Hematopoietic multipotent progenitor cell treated with erythropoietin and hydrocortisone succinate and interleukin-3 and kit ligand, for 4 days (in vitro differentiated cells): ENCODE data around the gene HSD17B2.

Experiments used
- DNase-seq: peaks from one replicate; pipeline ENCODE4 v3.0.0-alpha.2; 2015

Gene HSD17B2

DNA sequence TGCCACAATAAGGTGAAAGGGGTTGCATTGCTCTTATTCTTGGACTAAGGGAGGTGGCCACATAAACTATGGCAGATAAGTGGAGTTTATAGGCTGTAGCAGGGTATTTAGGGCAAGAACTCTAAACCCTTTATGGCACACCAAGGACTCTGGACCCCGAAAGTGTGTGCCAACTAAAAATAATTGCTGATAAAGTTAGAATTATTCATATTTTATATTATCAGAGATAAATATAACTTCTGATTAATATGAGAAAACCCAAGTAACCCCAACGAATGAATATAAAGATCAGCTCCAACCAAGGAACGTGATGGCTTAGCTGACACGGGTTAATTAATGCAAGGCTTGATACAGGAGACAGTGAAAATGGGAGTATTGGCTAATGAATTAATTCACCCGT, 15.0 kb upstream of the HSD17B2 start:
- no peak for DNase-seq

DNA sequence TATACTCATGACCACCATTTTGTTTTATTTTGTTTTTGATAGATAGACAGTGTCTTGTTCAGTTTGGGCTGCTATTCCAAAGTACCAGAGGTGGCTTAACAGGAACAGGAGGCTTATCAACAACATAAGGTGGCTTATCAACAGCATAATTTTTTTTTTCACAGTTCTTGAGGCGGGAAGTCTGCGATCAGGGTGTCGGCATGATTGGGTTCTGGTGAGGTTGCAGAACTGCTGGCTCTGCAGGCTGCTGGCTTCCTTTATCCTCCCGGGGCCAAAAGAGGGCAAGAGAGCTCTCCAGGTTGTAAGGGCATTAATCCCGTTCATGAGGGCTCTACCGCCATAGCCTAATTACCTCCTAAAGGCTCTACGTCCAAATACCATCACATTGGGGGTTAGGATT, 11.8 kb upstream of the HSD17B2 start:
- no peak for DNase-seq

DNA sequence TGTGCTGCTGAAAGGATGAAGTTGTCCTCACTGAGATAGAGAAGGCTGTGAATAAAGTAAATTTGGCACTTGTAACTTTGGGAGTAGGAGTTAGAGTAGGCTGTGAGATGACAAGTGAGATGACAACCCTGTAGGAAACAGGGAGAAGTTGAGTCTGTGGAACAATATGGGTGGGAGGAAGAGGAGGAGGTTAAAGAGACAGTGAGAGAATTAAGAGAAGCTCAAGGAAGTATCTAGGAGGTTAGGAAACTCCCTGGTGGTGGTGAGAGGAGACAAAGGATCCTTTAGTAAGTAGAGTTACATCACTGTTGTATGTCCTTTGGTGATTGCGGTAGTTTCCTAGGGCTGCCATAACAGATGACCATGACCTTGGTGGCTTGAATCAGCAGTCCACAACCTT, 10.7 kb upstream of the HSD17B2 start:
- DNase-seq = no peak

DNA sequence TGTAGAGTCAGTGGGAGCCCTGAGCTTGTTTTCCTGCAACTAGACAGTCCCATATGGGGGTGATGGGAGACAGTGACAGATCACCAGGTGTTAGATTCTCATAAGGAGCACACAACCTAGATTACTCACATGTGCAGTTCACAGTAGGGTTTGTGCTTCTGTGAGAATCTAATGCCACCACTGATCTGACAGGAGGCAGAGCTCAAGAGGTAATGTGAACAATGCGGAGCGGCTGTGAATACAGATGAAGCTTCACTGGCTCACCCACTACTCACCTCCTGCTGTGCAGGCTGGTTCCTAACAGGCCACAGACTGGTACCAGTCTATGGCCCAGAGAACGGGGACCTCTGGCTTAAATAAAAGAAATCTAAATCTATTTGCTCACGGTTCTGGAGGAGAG, 10.2 kb upstream of the HSD17B2 start:
- no peak for DNase-seq

DNA sequence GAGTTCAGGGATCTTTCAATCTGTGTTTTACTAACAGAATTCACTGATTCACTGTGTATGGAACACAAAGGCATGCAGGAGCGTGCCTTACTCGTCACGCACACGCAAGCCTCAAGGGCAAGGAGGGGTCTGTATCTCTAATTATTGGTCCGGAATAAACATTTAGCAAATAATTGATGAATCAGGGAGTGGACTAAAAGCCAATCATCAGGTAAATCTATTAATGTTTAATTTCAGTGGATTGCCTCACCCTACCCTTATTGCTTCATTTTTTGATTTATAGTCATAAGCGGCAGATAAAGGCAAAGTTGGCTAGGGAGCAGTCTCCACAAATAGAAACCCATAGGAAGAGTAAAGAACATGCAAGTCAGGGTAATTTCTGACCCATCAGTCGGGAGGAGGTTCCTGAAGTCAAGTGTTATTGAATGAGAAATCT, 7.4 kb upstream of the HSD17B2 start:
- no peak for DNase-seq

DNA sequence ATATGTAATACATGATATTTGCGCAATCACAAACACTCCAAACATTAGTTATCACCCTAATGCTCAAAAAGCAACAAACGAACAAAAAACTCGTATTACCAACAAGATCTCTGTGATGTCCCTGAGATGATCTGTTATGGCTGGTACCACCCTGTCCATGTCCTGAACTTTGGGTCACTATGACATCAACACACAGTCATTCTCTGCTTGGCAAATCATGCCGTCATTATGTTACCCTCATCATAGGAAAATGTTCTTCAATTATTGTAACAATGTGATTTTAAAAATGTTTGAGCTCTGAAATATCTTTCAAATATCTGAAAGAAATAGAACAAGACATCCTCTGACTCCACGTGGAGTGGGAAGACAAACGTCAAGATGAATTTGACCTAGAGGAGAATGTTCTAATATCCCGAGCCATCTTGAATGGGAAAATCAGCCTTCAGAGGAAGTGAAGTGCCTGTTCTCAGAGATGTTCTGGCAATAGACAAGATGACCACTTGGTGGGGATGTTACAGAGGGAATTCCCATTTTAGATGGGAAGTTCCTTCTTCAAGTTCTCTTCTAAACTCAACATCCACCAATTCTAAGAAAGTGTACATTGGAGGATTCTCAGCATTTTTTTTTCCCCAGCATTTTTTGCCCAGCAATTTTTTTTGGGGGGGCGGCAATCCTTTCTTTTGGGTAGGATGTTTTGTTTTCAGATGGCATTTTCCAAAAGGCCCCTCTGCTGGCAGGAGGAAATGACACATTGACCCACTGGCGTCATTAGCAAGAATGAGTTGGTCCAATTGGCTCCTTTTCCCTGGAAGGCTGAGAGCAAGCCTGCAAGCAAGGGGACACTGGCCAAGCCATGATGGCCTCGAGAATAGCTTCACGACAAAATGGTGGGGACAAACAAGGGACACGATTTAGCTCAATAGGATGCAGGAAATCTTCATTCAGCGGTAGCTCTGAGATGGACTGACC, 3.7 kb upstream of the HSD17B2 start:
- peak; percentile 54 for DNase-seq

DNA sequence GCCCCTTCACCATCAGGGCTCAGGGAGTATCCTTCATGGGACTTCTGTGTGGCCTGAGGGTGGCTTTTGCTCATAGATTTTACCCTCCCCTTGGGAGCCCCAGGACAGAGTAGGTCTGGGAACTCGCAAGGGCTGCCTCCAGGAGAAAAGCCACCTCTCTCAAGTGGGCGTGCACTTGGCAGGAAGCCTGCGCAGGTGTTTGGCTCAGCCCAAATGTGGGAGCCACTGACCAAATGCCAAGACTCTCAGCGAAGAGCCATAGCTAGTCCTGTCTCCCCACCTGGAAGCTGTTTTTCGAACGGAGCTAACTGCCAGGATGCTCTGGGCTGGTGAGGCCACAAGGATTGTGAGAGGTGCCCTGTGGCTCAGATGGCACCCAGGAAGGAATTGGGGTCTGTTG, 2.0 kb upstream of the HSD17B2 start:
- no peak for DNase-seq

DNA sequence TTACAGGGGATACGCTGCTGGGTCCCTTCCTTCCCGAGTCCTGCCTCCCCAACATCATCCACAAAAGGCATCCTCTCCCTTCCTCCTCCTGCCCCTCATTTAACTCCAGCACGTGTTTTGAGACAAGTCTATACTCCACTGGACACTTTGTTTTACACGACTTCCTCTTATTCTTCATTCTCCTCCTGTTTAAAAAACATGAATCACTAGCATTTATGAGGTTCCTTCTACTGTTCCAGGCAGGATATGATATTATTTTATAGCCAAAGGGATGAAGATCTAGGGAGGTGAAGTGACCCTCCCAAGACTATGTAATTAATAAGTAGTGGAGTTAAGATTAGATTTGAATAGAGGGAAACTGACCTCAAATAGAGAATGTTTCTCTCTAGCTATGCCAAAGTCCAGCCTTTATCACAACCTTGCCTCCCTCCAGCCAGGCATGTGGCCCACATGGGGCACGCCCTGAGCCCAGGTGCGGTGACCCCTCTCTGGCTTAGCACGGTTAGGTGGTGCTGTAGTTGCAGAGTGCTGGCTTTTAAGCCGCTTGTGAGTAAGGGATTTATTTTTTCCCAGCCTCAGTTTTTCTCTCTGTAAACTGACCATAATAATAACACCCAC, 1.3 kb upstream of the HSD17B2 start:
- DNase-seq = no peak

DNA sequence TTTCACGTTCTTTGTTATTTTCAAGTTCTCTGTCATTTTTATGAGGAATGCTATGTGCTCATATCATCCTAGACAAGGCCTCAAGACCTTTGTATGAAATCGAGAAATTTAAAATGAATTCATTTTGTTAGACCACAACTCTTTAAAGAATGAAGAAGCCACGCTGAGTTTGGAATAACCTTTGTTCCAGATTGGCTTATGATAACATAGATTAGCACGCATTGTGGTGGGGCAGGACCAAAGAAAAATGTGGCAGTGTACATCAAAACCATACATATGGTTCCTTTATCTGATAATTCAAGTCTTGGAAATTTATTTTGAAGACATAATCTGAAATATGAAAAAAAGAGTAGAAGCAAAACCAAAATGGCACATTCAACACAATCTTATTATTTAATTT, 2.2 kb downstream of the HSD17B2 start:
- DNase-seq = no peak

DNA sequence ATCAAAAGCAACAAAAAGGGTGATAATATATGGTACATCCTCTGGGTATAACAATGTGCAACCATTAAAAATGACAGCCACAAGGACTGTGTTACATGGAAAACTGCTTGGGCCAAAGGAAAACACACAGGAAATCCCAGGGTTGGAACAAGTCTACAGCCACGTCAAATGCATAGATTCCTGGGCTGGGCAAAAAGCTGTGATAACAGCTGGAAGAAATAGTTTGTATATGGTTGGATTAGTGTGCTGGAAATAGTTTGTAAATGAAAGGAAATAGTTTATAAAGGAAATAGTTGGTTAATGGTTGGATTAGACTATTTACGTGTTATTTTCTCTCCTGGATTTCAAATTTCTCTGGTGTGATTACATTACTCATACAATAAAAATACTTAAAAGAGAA, 2.6 kb downstream of the HSD17B2 start:
- DNase-seq = no peak

DNA sequence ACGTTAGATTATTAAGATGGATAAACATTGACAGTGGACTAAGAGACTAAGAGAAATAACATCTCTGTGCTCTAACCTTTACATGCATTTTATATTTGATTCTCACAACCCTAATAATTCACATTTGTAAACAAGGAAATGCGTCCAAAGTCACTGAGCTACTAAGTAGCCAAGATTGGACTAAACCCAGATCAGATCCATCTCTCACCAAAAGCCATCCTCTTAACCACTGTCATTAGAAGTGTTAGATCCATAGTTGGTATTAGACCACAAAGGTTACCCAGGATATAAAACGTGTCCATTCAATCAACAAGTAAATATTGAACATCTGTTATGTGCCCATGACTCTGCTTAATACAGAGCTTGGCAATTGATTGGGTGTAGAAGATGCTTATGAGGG, 5.2 kb downstream of the HSD17B2 start:
- no peak for DNase-seq

DNA sequence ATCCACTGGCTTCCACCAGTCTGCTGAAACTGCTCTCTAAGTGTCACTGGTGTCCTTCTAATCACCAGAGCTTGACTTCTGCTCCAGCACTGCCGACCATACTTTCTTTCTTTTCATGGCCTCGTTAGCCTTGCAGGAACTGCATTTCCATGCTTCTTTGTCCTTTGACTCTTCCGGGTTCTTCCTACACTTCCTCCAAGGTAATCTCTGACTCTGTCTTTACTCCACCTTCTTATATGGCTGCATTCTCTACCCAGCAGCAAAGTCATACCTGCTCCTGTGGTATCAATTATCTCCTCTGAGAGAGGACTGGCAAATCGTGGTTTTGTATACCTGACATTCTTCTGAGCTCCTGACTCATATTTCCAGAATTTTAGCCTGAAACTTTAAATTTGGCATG, 6.5 kb downstream of the HSD17B2 start:
- DNase-seq = no peak

DNA sequence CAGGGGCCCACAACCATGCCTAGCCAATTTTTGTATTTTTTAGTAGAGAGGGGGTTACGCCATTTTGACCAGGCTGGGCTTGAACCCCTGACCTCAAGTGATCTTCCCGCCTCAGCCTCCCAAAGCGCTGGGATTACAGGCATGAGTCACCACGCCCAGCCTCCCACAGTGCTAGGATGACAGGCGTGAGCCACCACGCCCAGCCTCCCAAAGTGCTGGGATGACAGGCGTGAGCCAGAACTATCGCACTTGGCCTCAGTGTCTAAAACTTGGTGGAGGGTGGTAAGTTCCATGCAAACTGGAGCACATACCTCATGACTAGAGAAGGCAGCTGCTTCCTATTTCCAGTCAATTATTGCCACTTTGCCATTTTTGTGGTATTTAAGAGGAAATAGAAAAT, 7.1 kb downstream of the HSD17B2 start:
- no peak for DNase-seq

DNA sequence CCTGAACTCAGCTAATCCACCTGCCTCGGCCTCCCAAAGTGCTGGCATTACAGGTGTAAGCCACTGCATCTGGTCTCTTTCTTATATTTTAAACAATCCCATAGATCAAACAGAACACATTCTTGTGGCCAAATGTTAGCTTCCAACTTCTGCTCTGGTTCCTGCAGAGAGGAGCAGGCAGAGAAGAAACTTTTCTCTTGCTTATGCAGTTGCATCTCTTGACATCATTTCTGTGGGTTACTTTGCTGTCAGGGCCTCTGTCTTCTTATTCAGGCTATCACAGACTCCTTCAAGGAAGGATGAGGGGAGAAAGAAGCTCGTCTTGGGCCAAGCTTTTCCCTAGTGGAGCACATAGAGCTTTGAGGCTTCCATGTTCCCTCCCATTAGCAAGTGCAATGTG, 7.8 kb downstream of the HSD17B2 start:
- DNase-seq = no peak

DNA sequence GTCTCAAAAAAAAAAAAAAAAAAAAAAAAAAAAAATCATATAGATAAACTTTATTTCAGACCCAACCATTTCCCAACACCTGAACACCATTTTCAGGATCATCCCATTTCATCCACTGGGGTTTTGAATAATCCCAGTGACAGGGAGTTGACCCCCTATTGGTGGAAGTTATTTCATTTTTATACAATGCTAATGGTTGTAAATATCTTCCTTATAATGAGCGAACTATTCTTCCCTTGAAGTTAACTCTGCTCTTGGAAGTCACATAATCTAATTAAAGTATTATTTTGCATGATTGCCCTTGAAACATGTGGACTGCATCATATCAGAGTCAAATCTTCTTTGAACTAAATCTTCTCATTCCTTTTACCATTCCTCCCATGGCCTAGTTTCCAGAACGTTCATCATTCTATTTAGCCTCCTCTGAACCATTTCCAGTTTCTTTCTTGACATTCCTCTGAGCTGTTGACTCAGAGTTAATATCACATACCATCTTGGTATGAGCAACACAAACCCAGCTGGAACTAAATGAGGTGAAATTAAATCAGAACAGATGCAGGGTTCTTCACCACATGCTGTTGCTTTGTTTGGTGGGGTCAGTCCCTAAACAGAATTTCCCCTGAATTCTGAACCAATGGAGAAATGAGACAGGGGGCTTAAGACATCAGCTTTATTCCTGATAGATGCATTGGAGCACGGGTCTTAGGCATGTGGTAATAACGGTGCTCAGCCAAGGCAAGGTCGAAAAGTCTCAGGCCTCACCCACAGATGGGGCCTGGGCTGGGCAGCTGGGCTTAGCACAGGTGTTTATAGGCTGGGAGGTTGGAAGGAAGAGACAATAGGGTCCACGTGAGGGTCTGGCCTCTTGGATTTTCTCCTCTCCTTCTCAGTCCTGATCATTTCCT, 8.9 kb downstream of the HSD17B2 start:
- no peak for DNase-seq

DNA sequence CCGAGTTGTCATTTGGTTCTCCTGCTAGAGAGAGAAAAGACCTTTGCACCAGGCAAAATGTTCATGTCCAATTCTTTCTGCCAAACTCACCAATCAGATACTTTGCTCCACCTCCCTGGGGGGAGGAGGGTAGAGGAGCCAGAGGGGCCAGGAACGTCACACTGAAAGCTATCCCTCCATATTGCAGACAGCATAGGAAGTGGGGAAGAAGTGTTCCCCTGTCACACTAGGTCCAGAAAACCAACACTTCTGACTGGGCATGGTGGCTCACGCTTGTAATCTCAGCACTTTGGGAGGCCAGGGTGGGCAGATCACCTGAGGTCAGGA, 9.5 kb downstream of the HSD17B2 start:
- DNase-seq = no peak

DNA sequence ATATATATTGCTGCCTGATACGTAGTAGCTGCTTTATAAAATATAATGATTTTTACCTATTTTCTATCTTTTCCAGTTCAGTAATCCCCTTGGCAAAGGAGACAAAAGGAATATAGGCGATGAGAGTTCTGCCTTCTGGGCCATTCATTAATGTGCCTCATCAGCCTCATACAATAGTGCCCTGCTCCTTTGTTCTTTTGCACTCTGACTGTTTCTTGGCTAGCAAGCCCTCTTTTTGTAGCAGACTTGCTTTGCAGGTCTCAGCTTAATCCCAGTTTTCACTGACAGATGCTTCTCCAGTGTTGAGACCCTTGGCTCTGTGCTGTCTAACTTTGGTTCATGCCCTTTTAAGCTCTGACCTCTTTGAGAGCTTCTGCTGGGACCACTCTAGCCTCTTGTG, 10.4 kb downstream of the HSD17B2 start:
- DNase-seq = no peak

DNA sequence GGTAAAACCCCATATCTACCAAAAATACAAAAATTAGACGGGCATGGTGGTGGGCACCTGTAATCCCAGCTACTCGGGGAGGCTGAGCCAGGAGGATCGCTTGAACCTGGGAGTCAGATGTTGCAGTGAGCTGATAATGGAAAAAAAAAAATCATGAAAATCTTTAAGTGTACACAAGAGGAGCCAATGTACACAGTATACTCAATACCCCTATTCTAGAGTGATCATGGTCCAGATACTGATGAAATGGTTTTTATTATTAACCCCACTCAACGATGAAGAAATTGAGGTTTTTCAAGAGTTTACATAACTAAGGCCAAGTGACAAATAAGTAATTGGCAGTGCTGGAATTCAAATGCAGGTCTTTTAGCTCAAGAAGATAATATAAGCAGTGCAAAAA, 11.5 kb downstream of the HSD17B2 start:
- no peak for DNase-seq

DNA sequence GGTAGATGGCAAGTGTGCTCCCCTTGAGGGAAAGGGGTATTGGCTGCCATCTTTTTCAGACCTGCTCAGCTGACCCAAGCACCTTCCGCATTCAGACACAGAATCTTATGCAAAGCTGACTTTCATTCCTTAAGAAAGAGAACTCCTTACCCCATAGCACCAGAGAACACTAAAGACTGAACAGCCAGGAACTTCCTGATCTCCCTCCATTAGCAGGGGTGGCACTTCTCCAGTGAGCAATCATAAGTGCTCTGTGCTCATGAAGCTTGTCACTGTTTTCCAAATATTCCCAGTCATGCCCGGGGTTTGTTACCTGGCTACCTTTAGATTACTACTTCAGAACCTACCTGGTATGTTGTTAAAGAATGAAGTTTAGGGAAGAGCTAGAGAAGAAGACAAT, 11.9 kb downstream of the HSD17B2 start:
- no peak for DNase-seq

DNA sequence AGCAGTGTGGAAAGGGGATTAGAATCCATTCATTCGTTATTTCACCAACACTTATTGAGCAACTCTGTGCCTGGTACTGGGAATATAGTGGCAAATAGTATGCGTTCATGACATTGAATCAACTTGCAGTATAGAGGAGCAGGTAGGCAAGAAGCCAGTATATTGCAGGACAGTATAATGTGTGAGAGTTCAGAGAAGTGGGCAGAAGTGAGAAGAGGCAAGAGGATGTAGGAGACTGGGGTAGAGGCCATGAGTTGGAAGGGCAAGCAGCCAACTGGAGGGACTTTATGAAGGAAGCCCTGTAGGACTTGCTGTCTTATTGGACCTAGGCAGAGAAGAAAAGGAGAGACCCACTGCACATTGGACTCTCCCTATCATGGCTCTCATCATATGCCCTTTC, 12.3 kb downstream of the HSD17B2 start:
- no peak for DNase-seq

DNA sequence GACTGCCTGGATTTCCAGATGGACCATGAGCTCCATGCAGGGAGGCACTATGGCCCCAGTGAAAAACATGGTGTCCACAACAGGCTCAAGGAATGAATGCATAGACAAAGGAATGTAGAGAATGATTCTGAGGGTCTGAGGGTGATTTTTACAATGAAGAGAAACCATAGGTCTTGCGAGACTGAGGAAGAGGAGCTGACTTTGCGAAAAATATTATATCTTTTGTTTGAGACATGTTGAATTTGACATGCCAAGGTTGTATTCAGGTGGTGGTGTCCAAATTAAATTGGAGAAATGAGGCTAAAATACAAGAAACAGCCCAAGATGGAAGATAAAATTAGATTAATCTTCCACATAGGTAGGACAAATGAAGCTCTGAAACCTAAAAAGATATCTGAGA, 12.7 kb downstream of the HSD17B2 start:
- no peak for DNase-seq

DNA sequence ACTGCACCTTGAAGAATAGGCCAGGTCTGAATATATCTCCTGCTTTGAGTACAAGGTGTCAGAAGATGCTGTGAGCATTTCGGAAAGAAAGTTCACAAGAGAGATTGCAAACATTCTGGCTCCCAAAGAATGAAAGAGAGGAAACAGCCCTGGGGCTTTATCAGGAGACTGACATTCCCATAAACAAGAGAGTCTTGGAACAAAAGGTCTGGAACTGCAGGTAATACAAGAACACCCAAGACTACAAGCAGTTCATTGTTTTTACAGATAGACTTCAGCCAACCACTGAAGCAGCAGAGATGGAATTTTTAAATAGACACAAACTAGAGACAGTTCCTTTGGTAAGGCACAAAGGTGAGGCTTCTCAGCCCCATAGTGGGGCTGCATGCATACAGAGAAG, 14.4 kb downstream of the HSD17B2 start:
- DNase-seq = no peak

DNA sequence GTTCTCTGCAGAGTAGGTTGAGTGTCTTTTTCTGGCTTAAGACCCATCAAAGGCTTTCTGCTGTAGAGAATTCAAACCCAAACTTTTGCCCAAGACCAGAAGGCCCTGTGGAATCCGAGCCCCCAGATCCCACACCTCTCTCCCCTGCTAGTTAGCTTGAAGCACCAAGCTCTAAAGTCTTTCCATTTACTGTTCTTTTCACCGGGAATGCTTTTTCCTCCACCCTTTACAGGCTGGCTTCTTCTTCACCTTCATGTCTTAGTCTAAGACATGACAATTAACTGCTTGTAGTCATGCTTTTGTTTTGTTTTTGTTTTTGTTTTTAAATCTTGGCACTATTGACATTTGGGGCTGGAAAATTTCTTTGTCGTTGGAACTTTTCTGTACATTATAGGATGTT, 15.5 kb downstream of the HSD17B2 start:
- DNase-seq = no peak

DNA sequence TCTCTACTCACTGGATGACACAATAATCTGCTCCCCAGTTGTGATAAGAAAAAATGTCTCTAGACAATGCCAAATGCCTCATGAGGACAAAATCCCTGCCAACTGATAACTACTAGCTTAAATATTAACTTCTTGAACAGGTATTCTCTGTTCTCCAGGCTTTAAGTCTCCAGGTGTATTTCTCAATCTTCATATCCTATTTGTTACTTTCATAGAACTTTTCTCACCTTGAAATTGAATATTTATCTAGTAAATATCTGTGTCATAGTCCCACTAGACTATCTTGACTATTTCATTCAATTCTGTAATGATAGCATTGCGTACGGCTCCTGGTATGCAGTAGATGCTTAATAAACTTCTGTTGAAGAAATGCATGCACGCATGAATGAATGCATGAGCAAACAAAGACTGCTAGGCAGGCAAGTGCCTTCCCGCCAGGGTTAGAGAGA, 15.9 kb downstream of the HSD17B2 start:
- no peak for DNase-seq
